OCI-LY1 (cell line): ENCODE results near the gene MECR.

Experiments used
- CTCF ChIP-seq: fragments of 200-600 bp; sonication (generic), shearing (Covaris generic); IDR thresholded peaks from 2 replicates; pipeline ENCODE4 v1.5.1; 2017; ENCODE audit warnings: mild to moderate bottlenecking, antibody characterized with exemption, low read length, moderate library complexity, mixed read lengths
- EZH2 ChIP-seq: fragments of 200-600 bp; sonication (generic), shearing (Covaris generic); IDR thresholded peaks from 2 replicates; pipeline ENCODE4 v1.8.0; 2017; ENCODE audit warnings: borderline replicate concordance, mixed run types, mild to moderate bottlenecking, antibody characterized with exemption, low read length, moderate library complexity, mixed read lengths

GRCh38 chr1:29235955-29236711 is 5.4 kb upstream of the MECR start, which contains the start of gene PTPRU:
- TF ChIP-seq EZH2 (no peak), CTCF (peak; percentile 57)
